Putamen (tissue), 1 donor: ENCODE measurements around the gene VPS13D.

Experiments
- DNase-seq: peaks from one replicate; pipeline ENCODE4 v3.0.0-alpha.2; 2016; ENCODE audit warnings: low spot score

Gene VPS13D

GRCh38 chr1:12488666-12489354, 259.0 kb downstream of the VPS13D start:
- no peak for DNase-seq

- no peak for DNase-seq
These were observed 260.8 kb downstream of the VPS13D start for GRCh38 chr1:12490532-12491142.

DNA sequence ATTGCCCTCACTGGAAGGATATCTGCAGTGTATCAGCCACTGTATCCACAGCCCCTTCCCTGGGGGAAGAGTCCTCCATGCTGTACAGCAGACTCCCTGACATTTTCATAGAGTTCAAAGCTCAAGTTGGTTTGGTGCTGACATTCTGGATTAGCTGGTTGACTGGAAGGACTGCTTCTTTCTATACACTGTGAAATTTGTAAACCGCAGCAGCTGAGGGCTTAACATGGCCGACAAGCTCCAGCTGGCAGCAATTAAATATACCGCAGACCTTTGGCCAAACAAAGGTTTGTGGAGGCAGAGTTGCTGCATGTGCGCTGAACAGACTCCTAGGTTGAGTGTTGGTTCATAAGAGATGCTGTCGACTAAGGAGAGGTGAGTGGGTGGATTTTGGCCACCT, 261.8 kb downstream of the VPS13D start:
- no peak for DNase-seq

DNA sequence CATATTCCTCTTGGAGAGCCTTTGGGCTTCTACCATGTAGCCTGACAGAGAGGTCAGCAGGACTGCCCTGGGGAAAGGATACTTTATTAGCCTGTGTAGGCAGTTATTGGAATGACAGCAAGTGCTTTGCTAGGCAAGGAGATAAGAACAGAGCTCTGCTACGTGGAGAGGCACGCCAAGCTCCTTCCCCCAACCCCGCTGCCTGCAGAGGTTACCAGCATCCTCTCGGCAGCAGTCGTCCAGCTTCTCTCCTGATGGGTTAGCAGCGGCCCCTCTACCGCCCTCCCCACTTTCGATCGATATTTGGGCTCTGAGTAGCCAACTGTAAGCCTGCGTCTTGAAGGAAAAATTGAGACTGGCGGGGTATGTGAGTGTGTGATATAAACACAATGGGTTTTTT, 265.9 kb downstream of the VPS13D start:
- DNase-seq: no peak

DNA sequence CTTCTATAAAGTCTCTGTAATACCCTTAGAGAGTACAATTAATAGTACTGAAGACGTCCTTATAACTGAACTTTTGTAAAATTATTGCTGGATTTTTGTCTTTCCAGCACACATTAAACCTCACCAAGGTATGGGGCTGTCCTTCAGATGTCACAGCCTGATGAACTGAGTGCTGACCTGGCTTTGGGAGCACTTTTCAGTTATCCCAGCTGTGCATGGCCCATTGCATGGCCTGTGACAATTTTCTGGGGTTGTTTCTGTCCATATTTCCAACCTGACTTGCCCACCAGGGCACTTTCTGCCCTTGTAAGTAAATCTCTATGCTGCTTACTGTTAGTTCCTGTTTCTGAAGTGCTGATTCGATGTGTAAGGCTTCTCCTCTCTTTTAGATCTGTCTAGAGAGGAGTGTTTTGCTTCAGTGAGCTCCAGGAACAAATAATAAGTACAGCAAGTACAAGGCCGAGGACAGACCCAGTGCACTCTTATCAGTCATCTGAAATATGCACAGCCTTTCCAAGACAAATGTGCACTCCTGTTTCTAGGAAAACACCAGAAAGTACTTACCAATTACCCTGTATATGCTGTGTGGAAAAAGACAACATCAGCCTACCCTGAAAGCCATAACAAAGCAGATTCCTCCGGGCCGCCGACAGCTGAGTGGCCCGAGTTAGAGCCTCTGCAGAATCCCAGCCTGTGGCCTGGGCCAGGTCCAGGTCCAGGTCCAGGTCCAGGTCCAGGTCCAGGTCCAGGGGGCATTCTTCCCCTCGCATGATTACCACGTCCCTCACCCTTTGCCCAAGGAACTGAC, 266.5 kb downstream of the VPS13D start:
- DNase-seq: no peak

GRCh38 chr1:12499539-12500240, 269.9 kb downstream of the VPS13D start:
- no peak for DNase-seq

GRCh38 chr1:12501661-12502060, 271.8 kb downstream of the VPS13D start:
- DNase-seq: no peak

- no peak for DNase-seq
These were observed 272.7 kb downstream of the VPS13D start for GRCh38 chr1:12502336-12503109.

- no peak for DNase-seq
These were observed 273.9 kb downstream of the VPS13D start for GRCh38 chr1:12503709-12504108.

DNA sequence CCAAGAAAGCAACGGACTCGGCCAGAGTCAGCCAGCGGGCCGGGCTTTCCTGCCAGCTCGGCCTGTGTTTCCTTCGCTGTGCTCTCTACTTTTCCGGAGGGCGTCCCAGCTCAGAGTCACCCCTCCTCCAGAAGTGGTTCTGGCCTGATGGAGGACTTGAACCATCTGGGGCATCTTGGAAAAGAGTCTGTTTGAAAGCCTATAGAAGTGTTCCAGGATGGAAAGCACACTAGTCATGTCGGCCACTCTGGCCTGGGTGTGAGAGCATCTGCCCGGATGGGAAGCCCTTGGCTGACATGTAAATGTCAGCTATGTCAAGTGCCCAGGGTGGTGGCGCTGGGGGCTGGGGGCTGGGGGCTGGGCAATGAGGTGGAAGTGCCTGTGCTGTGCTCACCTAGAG, 274.8 kb downstream of the VPS13D start:
- no peak for DNase-seq

- DNase-seq: no peak
These were observed 275.4 kb downstream of the VPS13D start for GRCh38 chr1:12505231-12505630.

DNA sequence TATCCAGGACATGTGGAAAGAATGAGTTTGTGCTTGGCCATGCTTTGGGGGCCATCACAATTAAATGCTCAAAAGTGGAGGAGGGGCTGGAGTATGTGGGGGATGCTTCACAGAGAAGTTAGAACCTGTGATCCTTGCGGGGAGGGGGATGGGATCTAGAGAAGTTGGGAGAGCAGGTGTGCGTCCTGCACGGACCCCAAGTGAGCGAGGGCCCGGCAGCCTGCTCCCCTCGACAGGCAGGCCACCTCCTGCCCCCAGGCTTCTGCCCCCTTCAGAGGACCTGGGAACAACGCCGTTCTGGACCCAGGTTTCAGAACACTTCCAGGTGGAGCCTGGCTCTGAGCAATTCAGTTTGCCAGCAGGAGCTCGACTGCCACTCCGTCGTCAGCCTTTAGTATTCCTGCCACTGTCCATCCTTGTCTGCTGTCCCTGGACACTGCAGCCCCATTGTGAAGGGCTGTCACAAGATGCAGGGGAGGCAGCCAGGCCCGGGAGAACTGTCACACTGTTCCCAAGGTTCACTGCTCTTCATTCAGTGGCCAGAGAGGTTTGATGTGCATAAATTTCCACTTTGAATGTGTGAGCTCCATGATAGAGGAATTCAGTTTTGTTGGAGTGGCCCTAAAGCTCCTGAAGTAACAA, 275.9 kb downstream of the VPS13D start:
- DNase-seq: no peak

- DNase-seq: no peak
These were observed 276.8 kb downstream of the VPS13D start for GRCh38 chr1:12506281-12507280.

DNA sequence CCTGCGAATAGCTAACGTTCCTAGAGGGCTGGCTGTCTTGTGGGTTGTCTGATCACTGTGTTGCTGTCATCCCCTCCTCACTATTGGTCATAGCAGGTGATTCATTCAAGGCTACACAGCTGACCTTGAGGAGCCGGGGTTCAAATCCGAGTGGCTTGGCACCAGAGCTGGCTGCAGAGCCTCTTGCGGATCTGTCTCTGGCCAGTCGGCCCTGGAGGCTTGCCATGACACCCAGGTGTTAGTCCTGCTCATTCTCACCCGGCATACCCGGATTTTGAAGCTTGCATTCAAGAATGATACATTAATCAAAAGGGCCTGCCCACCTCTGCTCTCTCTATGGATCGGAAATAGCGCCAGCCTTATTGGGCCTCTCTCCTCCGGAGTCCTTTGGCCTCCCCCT, 277.8 kb downstream of the VPS13D start:
- no peak for DNase-seq

DNA sequence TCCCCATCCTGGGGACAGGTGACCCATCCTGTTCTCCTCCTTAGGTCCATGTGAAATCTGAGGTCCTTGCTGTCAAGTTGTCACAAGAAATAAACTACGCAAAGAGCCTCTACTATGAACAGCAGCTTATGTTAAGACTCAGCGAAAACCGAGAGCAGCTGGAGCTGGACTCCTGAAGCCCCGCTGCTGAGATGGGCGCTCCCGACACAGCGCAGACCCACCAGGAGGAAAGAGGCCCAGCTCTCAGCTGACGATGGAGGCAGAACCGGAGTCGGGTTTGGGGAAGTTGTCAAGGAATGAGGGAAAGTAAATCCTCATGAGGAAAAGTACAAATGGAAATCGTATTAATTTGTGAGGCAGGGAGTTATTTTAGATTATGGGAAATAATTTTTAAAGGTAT, 279.0 kb downstream of the VPS13D start:
- no peak for DNase-seq

- DNase-seq: no peak
These were observed 281.3 kb downstream of the VPS13D start for GRCh38 chr1:12511128-12511484.

DNA sequence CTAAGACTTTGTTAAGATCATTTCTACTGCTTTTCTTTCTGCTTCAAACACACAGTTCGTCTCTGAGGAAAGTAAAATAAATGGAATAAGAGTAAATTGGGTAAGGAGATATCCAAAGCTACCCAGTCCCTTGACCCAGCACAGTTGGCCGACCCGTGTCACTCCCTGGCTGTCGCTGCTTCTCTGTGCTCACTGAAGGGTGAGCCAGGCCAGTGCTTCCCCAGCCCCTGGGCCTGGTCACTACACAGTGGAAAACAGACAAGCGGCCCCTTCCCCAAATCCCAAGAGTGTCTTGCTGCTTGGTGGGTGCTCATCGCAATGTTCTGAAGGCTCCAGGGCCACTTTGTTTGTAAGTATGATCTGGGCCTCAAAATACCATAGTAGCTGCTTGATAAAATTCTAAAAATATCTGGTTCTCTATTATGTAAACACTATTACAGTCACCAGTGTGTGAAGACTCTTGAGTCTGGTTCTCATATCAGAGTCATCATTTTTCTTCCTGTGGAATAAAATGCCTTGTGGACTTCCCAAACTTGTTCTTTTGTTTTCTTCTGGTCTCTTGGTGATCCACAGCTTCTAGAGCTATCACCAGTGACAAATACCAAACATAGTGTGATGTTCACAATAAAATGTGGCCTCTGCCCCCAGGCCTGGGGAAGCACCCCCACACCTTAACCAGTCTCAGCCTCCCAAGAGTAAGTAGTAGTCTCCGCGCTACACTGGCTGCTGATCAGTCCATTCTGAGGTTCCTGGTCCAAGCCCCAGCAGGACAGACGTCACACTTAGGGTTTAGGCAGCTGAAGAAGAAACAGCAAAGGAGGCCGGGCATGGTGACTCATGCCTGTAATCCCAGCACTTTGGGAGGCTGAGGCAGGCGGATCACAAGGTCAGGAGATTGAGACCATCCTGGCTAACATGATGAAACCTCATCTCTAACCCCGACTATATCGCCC, 282.0 kb downstream of the VPS13D start:
- no peak for DNase-seq

- DNase-seq: no peak
These were observed 283.4 kb downstream of the VPS13D start for GRCh38 chr1:12513181-12513580.

DNA sequence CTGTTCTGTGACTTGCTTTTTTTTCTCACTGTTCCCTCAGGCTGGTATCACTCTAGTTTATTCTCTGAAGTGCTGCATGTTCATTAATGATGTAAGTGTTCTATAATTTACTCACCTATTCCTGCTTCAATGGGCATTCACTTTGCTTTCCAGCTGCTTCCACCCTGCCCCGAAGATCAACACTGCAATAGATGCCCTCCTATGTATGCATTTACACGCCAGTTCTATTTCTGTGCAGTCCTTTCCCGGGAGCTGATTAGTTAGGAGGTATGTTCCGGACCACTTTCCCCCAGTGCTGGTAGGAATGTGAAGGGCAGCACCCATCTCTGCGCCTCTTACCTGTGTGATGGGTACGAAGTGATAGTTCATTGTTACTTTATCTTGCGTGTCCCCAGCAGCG, 284.8 kb downstream of the VPS13D start:
- DNase-seq: no peak
